ENCODE measurements around the gene AKR1C8. TPM values are rescaled to one million over a fixed set of nuclear protein-coding genes. Genes with fewer than 3 reads are reported as not detected.
"Not testable (repeated sequence)": the region's sequence is repeated elsewhere in the genome, so short reads cannot be mapped to it uniquely, and the experiment has no call there.

AKR1C8 gene
- total RNA-seq, 2 donors from 2014 or later, result not detected

DNA sequence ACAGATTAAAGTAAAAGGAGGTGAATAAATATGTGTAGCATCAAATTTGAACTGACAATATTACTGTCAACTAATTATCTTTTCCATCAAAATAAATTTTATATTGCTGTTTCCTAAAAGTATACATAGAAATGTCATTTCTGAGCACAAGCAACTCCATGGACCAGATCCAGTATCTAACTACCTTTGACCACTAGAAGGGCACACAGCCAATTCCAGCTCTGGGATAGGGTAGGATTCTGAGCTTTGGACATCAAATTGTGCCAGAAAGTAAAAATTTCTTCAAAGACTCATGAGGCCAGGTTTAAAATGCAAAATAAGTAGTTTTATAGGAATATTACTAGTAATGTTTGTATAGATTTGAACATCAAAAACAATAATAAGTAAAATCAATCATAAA lies 61.1 kb downstream of the AKR1C8 start:
- Histone ChIP-seq H3K27ac (no peak overlapping the region), H3K36me3 (no peaks in the 10 kb centered on the region), H3K9me3 (peaks cover 0 to 11% of the 10 kb centered on the region in 2 donors), H3K27me3 (no peaks in the 10 kb centered on the region), H3K4me1 (no peaks in the 10 kb centered on the region), H3K4me3 (no peak overlapping the region)
- TF ChIP-seq, protein P1, sequence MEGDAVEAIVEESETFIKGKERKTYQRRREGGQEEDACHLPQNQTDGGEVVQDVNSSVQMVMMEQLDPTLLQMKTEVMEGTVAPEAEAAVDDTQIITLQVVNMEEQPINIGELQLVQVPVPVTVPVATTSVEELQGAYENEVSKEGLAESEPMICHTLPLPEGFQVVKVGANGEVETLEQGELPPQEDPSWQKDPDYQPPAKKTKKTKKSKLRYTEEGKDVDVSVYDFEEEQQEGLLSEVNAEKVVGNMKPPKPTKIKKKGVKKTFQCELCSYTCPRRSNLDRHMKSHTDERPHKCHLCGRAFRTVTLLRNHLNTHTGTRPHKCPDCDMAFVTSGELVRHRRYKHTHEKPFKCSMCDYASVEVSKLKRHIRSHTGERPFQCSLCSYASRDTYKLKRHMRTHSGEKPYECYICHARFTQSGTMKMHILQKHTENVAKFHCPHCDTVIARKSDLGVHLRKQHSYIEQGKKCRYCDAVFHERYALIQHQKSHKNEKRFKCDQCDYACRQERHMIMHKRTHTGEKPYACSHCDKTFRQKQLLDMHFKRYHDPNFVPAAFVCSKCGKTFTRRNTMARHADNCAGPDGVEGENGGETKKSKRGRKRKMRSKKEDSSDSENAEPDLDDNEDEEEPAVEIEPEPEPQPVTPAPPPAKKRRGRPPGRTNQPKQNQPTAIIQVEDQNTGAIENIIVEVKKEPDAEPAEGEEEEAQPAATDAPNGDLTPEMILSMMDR (IDR thresholded peaks at IDR 0.05), result no peak
- no peak for DNase-seq (ENCODE audit: low spot score)

DNA sequence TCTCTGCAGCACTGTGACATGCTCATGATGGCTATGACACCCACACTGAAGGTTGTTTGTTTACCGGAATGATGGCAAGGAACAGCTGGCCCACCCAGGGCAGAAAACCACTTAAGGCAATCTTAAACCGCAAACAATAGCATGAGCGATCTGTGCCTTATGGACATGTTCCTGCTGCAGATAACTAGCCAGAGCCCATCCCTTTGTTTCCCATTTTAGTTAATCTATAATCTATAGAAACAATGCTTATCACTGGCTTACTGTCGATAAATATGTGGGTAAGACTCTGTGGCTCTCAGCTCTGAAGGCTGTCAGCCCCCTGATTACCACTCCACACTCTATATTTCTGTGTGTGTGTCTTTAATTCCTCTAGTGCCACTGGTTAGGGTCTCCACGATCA lies 65.0 kb downstream of the AKR1C8 start:
- not testable (repeated sequence) for H3K27ac ChIP-seq; H3K4me3 ChIP-seq; H3K4me1 ChIP-seq; H3K36me3 ChIP-seq; H3K9me3 ChIP-seq; DNase-seq (ENCODE audit: low spot score); H3K27me3 ChIP-seq

GRCh38 chr10:5117026-5117425 lies 67.9 kb downstream of the AKR1C8 start:
- no peak for DNase-seq (ENCODE audit: low spot score)
- H3K4me3 ChIP-seq, result no peak overlapping the region
- no peaks in the 10 kb centered on the region for H3K27me3 ChIP-seq
- H3K4me1 ChIP-seq, result no peaks in the 10 kb centered on the region
- H3K36me3 ChIP-seq, result no peaks in the 10 kb centered on the region
- H3K9me3 ChIP-seq, result no peaks in the 10 kb centered on the region
- H3K27ac ChIP-seq, result no peak overlapping the region
- TF ChIP-seq, protein P1 (IDR thresholded peaks at IDR 0.05), result no peak

DNA sequence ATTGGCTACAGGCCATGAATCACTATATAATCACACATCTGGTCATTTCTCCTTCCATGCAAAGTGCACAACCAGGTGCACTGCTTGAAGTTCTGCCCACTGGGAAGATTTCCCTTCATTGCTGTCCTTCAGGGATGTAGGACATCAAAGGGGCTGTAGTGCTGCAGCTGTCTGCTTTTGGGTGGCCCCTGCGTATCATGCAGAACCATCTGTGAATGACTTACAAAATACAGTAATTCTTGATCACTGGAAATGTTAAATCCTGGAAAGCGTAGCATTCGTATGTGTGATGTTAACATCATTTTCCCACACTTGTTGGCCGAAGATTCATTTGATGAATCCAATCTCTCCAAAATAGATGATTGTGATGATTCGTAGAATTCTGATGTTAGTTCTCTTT lies 68.3 kb downstream of the AKR1C8 start:
- no peaks in the 10 kb centered on the region for H3K9me3 ChIP-seq
- no peak overlapping the region for H3K27ac ChIP-seq
- TF ChIP-seq, protein P1 (IDR thresholded peaks at IDR 0.05), result no peak
- H3K27me3 ChIP-seq, result no peaks in the 10 kb centered on the region
- H3K4me1 ChIP-seq, result no peaks in the 10 kb centered on the region
- no peak for DNase-seq (ENCODE audit: low spot score)
- no peaks in the 10 kb centered on the region for H3K36me3 ChIP-seq
- no peak overlapping the region for H3K4me3 ChIP-seq

DNA sequence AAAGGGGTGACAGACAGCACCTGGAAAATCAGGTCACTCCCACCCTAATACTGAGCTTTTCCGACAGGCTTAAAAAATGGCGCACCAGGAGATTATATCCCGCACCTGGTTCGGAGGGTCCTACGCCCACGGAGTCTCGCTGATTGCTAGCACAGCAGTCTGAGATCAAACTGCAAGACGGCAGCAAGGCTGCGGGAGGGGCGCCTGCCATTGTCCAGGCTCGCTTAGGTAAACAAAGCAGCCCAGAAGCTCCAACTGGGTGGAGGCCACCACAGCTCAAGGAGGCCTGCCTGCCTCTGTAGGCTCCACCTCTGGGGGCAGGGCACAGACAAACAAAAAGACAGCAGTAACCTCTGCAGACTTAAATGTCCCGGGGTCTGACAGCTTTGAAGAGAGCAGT lies 75.1 kb downstream of the AKR1C8 start:
- H3K27ac ChIP-seq; H3K4me1 ChIP-seq; H3K27me3 ChIP-seq; DNase-seq (ENCODE audit: low spot score); H3K9me3 ChIP-seq; H3K4me3 ChIP-seq: not testable (repeated sequence)
- peaks cover 12% of the 10 kb centered on the region for H3K36me3 ChIP-seq

DNA sequence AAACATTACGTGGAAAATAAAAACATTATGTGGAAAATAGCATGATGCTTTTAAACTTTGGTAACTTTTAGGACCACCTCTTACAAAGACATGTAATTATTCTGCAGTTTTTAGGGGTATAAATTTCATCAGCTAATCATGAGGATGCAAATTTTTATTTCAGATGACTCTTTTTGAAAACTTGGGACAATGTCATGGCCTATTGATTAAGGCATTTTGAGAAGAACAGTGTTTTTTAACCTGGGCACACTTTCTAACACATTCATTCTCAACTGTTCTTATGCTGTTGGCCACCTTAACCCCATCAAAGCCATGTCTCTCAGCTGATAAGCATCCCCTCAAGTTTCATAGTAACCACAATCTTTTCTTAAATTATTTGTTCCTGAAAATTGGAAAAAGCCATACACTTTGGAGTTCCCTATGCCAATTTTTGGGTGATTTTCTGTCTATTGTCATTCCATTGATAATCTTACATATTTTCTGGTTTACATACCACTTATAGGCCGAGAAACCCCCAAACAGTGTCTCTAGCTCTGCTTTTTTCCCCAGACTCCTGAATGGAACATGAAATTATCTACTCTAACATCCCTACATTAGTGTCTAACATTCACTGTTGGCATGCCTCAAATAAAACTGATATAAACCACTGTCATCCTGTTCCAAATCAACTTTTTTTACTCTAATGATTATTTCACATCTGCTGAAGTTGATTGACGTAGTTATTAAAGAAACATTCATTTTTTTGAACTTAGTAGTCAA lies 76.1 kb downstream of the AKR1C8 start:
- Histone ChIP-seq H3K9me3 (no peaks in the 10 kb centered on the region), H3K27me3 (no peaks in the 10 kb centered on the region), H3K36me3 (peaks cover 12% of the 10 kb centered on the region), H3K4me3 (no peak overlapping the region), H3K4me1 (no peaks in the 10 kb centered on the region), H3K27ac (no peak overlapping the region)
- no peak for DNase-seq (ENCODE audit: low spot score)
- TF ChIP-seq, protein P1 (IDR thresholded peaks at IDR 0.05), result no peak

Measured in right atrium auricular region (tissue), 2 donors.